CD4-positive, alpha-beta memory T cell (primary cell): ENCODE data around the gene NADK2. TPM values are rescaled to one million over a fixed set of nuclear protein-coding genes. Genes with fewer than 3 reads are reported as not detected.
A peak's percentile ranks its signal among the peaks of the same experiment; 100 is the strongest.

ENCODE experiments used
- CTCF ChIA-PET: fragments of 350-600 bp; sonication (Branson Sonifier 250); formaldehyde crosslinking; loops from one replicate; lab custom pipeline; 2021; ENCODE audit warnings: inconsistent platforms; ENCODE audit not compliant: partially characterized antibody; lab: Charles Lee
- POLR2A ChIA-PET: fragments of 350-600 bp; sonication (Branson Sonifier 250); formaldehyde crosslinking; loops from one replicate; lab custom pipeline; 2021; ENCODE audit not compliant: partially characterized antibody; lab: Charles Lee
- DNase-seq, 5 donors: peaks; one replicate each; pipeline versions ENCODE4 v3.0.0 to v3.0.0-alpha.2; 2020 to 2022; ENCODE audit warnings: mixed read lengths in 1 of 5
- H3K27ac ChIP-seq: one replicate; pipeline ENCODE4 v1.7.0; 2013; ENCODE audit warnings: low read depth, low read length
- H3K27me3 ChIP-seq: 2 replicates; pipeline ENCODE4 v1.7.0; 2013; ENCODE audit warnings: mild to moderate bottlenecking, low read length, moderate library complexity; ENCODE audit not compliant: insufficient read depth
- H3K36me3 ChIP-seq: 2 replicates; pipeline ENCODE4 v1.7.0; 2013; ENCODE audit warnings: mild to moderate bottlenecking, low read length, moderate library complexity; ENCODE audit not compliant: insufficient read depth
- H3K4me1 ChIP-seq: 2 replicates; pipeline ENCODE4 v1.7.0; 2013; ENCODE audit warnings: mild to moderate bottlenecking, low read length, moderate library complexity; ENCODE audit not compliant: insufficient read depth
- H3K4me3 ChIP-seq, 2 donors: one replicate each; pipeline ENCODE4 v1.7.0; 2013; ENCODE audit warnings: low read length in 2 of 2, mild to moderate bottlenecking in 1 of 2
- H3K9me3 ChIP-seq, 2 donors: one replicate each; pipeline ENCODE4 v1.7.0; 2013; ENCODE audit warnings: low read length in 2 of 2, control low read depth in 1 of 2; ENCODE audit not compliant: control insufficient read depth in 1 of 2
- H3K27ac Mint-ChIP-seq, 7 donors: one replicate each; pipeline ENCODE4 v1.8.0; 2020 to 2021; ENCODE audit warnings: mixed read lengths in 7 of 7, mild to moderate bottlenecking in 6 of 7, inconsistent platforms in 3 of 7, moderate library complexity in 3 of 7
- H3K27me3 Mint-ChIP-seq, 2 donors: one replicate each; pipeline ENCODE4 v1.8.0; 2020 to 2021; ENCODE audit warnings: mixed read lengths in 2 of 2
- H3K36me3 Mint-ChIP-seq, 2 donors: one replicate each; pipeline ENCODE4 v1.8.0; 2020 to 2021; ENCODE audit warnings: mixed read lengths in 2 of 2, inconsistent platforms in 1 of 2, mild to moderate bottlenecking in 1 of 2
- H3K4me1 Mint-ChIP-seq, 4 donors: one replicate each; pipeline ENCODE4 v1.8.0; 2020 to 2021; ENCODE audit warnings: mixed read lengths in 4 of 4, mild to moderate bottlenecking in 1 of 4
- H3K4me3 Mint-ChIP-seq, 8 donors: one replicate each; pipeline ENCODE4 v1.8.0; 2020 to 2021; ENCODE audit warnings: mixed read lengths in 8 of 8, mild to moderate bottlenecking in 7 of 8, moderate library complexity in 6 of 8, inconsistent platforms in 3 of 8
- H3K9me3 Mint-ChIP-seq, 8 donors: one replicate each; pipeline ENCODE4 v1.8.0; 2020 to 2021; ENCODE audit warnings: mixed read lengths in 8 of 8, mild to moderate bottlenecking in 5 of 8, inconsistent platforms in 3 of 8, moderate library complexity in 1 of 8
- intact Hi-C: fragments of 100-400 bp; cut with micrococcal nuclease; formaldehyde crosslinking; loops from one replicate; pipeline ENCODE4 v1.15.1; 2023
- polyA plus RNA-seq, 2 donors: library from polyadenylated mRNA; unstranded; fragments of 300-500 nt; fragmentation: Illumina TruSeq; gene quantifications; one replicate each; pipeline ENCODE4 v1.2.3, GENCODE V29; 2021
- total RNA-seq, 2 experiments: library from RNA; stranded (reverse); gene quantifications; one replicate each; pipeline ENCODE4 v1.2.3, GENCODE V29; 2021

Gene NADK2
- total and polyA plus RNA-seq, 4 experiments from 2014 or later = 5.8 to 14.5 (median 11.0) TPM

- CTCF ChIA-PET = interaction anchor here (1.0 to 1.3 kb wide), 4 partner anchors 8 to 329 kb away, joined by 3 to 5 read pairs (median 3); no protein-coding TSS in a partner anchor
- Mint-ChIP-seq H3K36me3 (peaks cover 75 to 77% of the 10 kb centered on the region in 2 donors), H3K9me3 (no peaks in the 10 kb centered on the region), H3K27ac (no peak overlapping the region), H3K4me1 (peaks cover 0 to 2% (median 0%) of the 10 kb centered on the region in 4 donors), H3K4me3 (no peak overlapping the region), H3K27me3 (no peaks in the 10 kb centered on the region)
- POLR2A ChIA-PET = interaction anchor here (1.2 kb wide), 1 partner anchor 26 kb away, joined by 3 read pairs; the partner anchor contains the start of genes LMBRD2 and SKP2
- no peaks in the 10 kb centered on the region for H3K27me3 ChIP-seq
- H3K4me1 ChIP-seq = no peaks in the 10 kb centered on the region
- H3K4me3 ChIP-seq = no peak overlapping the region
- DNase-seq = no peak
- intact Hi-C loops = no loop called here
- peaks cover 21% of the 10 kb centered on the region for H3K36me3 ChIP-seq
- no peaks in the 10 kb centered on the region for H3K9me3 ChIP-seq
- no peak overlapping the region for H3K27ac ChIP-seq
These were observed 63.8 kb downstream of the NADK2 start for GRCh38 chr5:36177715-36178523.

- H3K27me3 ChIP-seq = no peaks in the 10 kb centered on the region
- Mint-ChIP-seq H3K4me3 (no peak overlapping the region), H3K27me3 (no peaks in the 10 kb centered on the region), H3K27ac (no peak overlapping the region), H3K4me1 (peaks cover 0 to 2% (median 0%) of the 10 kb centered on the region in 4 donors), H3K9me3 (no peaks in the 10 kb centered on the region), H3K36me3 (peaks cover 73 to 75% of the 10 kb centered on the region in 2 donors)
- no peak overlapping the region for H3K27ac ChIP-seq
- ChIA-PET POLR2A (no interaction called here), CTCF (interaction anchor here (1.3 kb wide), 1 partner anchor 330 kb away, joined by 3 read pairs; no protein-coding TSS in a partner anchor)
- H3K36me3 ChIP-seq = peaks cover 27% of the 10 kb centered on the region
- H3K4me3 ChIP-seq = no peak overlapping the region
- H3K9me3 ChIP-seq = no peaks in the 10 kb centered on the region
- no peaks in the 10 kb centered on the region for H3K4me1 ChIP-seq
- DNase-seq = no peak
- intact Hi-C loops = no loop called here
These were observed 64.6 kb downstream of the NADK2 start for GRCh38 chr5:36177154-36177553.

DNA sequence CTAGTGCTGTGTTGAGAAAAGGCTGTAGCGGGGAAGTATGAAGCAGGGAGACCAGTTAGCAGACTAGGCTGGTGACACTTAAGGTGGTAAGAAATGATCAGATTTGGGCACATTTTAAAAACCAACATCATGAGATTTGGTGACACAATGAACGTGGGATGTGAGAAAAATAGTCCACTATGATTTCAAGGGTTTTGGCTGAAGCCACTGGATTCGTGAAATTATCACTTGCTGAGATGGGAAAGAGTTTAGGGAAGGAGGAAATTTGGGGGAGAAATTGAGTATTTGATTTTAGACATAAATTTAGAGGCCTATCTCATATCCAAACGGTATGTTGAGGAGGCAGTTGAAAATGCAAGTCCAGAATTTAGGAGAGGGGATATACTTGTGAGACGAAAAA, 66.7 kb downstream of the NADK2 start:
- H3K27ac Mint-ChIP-seq = peak overlapping the region in 1 of 7 donors; percentile 13
- no peaks in the 10 kb centered on the region for H3K9me3 Mint-ChIP-seq
- H3K4me1 Mint-ChIP-seq = peaks cover 0 to 2% (median 0%) of the 10 kb centered on the region in 4 donors
- DNase-seq = no peak
- peaks cover 72 to 82% of the 10 kb centered on the region in 2 donors for H3K36me3 Mint-ChIP-seq
- H3K9me3 ChIP-seq = no peaks in the 10 kb centered on the region
- no peaks in the 10 kb centered on the region for H3K27me3 Mint-ChIP-seq
- H3K27me3 ChIP-seq = no peaks in the 10 kb centered on the region
- intact Hi-C loops = no loop called here
- ChIA-PET CTCF (no interaction called here), POLR2A (no interaction called here)
- no peaks in the 10 kb centered on the region for H3K4me1 ChIP-seq
- H3K4me3 Mint-ChIP-seq = no peak overlapping the region
- H3K4me3 ChIP-seq = no peak overlapping the region
- H3K27ac ChIP-seq = no peak overlapping the region
- peaks cover 41% of the 10 kb centered on the region for H3K36me3 ChIP-seq

- Mint-ChIP-seq H3K27me3 (no peaks in the 10 kb centered on the region), H3K4me1 (peaks cover 0 to 6% (median 3%) of the 10 kb centered on the region in 4 donors), H3K4me3 (no peak overlapping the region), H3K9me3 (no peaks in the 10 kb centered on the region), H3K27ac (no peak overlapping the region), H3K36me3 (peaks cover 64 to 84% of the 10 kb centered on the region in 2 donors)
- no peak for DNase-seq
- intact Hi-C loops = no loop called here
- ChIA-PET CTCF (no interaction called here), POLR2A (no interaction called here)
- Histone ChIP-seq H3K4me1 (peaks cover under 1% of the 10 kb centered on the region), H3K4me3 (no peak overlapping the region), H3K27ac (no peak overlapping the region), H3K27me3 (no peaks in the 10 kb centered on the region), H3K36me3 (peaks cover 41% of the 10 kb centered on the region), H3K9me3 (no peaks in the 10 kb centered on the region)
These were observed 67.6 kb downstream of the NADK2 start for GRCh38 chr5:36174119-36174518.

GRCh38 chr5:36173426-36173825, 68.3 kb downstream of the NADK2 start:
- H3K9me3 Mint-ChIP-seq = no peaks in the 10 kb centered on the region
- peaks cover 59 to 82% of the 10 kb centered on the region in 2 donors for H3K36me3 Mint-ChIP-seq

DNA sequence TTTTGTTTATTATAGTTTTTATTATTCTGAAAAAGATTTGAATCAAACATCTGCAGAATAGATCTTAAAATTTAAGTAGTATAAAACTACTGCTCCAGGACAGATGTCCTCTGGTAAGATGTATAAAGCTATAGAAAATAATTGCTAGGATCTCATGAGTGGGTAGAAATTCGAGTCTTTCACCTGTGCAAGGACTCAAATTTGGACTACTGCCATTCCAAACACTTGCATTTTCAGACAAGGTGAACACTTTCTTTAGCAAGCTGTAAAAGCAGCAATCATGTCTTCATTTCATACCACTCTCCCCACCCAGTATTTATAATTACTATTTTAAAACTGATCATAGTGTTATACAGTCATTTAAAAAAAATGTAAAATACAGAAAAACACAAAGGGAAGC, 69.1 kb downstream of the NADK2 start:
- Histone ChIP-seq H3K4me1 (peaks cover 14% of the 10 kb centered on the region), H3K4me3 (no peak overlapping the region), H3K27ac (no peak overlapping the region), H3K36me3 (peaks cover 41% of the 10 kb centered on the region), H3K27me3 (no peaks in the 10 kb centered on the region), H3K9me3 (no peaks in the 10 kb centered on the region)
- DNase-seq = no peak
- CTCF ChIA-PET = no interaction called here
- Mint-ChIP-seq H3K4me1 (peaks cover 11 to 21% (median 15%) of the 10 kb centered on the region in 4 donors), H3K36me3 (peaks cover 61 to 84% of the 10 kb centered on the region in 2 donors), H3K27ac (no peak overlapping the region), H3K27me3 (no peaks in the 10 kb centered on the region), H3K9me3 (no peaks in the 10 kb centered on the region), H3K4me3 (no peak overlapping the region)
- intact Hi-C loops = no loop called here
- POLR2A ChIA-PET = no interaction called here

More at GRCh38 chr5:36173426-36173825, 68.3 kb downstream of the NADK2 start:
- H3K4me1 ChIP-seq = peaks cover 7% of the 10 kb centered on the region
- no peak overlapping the region for H3K27ac ChIP-seq
- no peak for DNase-seq
- H3K4me1 Mint-ChIP-seq = peaks cover 5 to 13% (median 9%) of the 10 kb centered on the region in 4 donors
- H3K9me3 ChIP-seq = no peaks in the 10 kb centered on the region
- ChIA-PET POLR2A (no interaction called here), CTCF (no interaction called here)
- intact Hi-C loops = no loop called here
- H3K27ac Mint-ChIP-seq = no peak overlapping the region
- no peaks in the 10 kb centered on the region for H3K27me3 Mint-ChIP-seq
- no peaks in the 10 kb centered on the region for H3K27me3 ChIP-seq
- peaks cover 41% of the 10 kb centered on the region for H3K36me3 ChIP-seq
- no peak overlapping the region for H3K4me3 ChIP-seq
- H3K4me3 Mint-ChIP-seq = no peak overlapping the region

DNA sequence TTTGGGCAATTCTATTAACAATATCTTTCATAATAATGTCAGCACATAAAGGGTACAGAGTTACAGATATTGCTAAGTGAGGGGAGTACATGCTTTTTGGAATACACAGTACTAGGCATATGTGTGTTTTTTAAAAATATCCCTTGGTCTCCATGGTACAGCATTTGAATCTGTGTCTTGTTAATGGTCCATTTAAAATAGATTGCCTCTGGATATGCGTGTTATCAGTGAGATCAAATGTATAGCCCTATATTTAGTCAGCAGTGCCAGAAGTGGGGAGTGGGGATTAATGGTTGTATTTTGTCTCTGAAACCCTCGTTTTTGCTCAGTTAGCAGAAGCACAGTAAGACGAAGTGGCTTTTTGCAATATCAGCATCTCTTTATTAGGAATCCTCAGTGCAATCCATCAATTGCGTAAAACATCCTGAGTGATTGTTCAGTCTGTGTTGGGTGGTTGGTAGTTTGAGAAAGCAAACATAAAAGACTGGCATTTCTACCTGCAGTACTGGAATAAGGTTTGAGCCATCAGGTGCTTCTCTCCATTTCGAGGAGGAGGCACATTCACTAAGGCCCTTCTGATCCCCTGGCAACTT, 70.8 kb downstream of the NADK2 start:
- Histone ChIP-seq H3K4me1 (peaks cover 14% of the 10 kb centered on the region), H3K36me3 (peaks cover 41% of the 10 kb centered on the region), H3K27me3 (no peaks in the 10 kb centered on the region), H3K9me3 (no peaks in the 10 kb centered on the region), H3K4me3 (no peak overlapping the region), H3K27ac (no peak overlapping the region)
- H3K36me3 Mint-ChIP-seq = peaks cover 66 to 87% of the 10 kb centered on the region in 2 donors
- intact Hi-C loops = no loop called here
- no peaks in the 10 kb centered on the region for H3K9me3 Mint-ChIP-seq
- DNase-seq = no peak
- H3K4me3 Mint-ChIP-seq = no peak overlapping the region
- peaks cover 12 to 32% (median 17%) of the 10 kb centered on the region in 4 donors for H3K4me1 Mint-ChIP-seq
- H3K27ac Mint-ChIP-seq = peak overlapping the region in 2 of 7 donors; percentile 54 to 85
- ChIA-PET CTCF (no interaction called here), POLR2A (no interaction called here)
- H3K27me3 Mint-ChIP-seq = no peaks in the 10 kb centered on the region
